Stimulated activated CD4-positive, alpha-beta T cell treated with anti-CD3 and anti-CD28 coated beads, Interleukin-12 subunit alpha, Interleukin-12 subunit beta, amount 100 ng/mL, for 4 hours (primary cell): Measurements from ENCODE around the gene SLC38A6.
"Not testable (repeated sequence)": the region's sequence is repeated elsewhere in the genome, so short reads cannot be mapped to it uniquely, and the experiment has no call there.

Experiments
- DNase-seq: peaks from one replicate; pipeline ENCODE4 v3.0.0-alpha.2; 2020

Gene SLC38A6

GRCh38 chr14:61063461-61063860 lies 82.4 kb downstream of the SLC38A6 start:
- DNase-seq: no peak

- DNase-seq: no peak
Measured at GRCh38 chr14:61064210-61064609, 83.2 kb downstream of the SLC38A6 start.

- DNase-seq: no peak
Measured at GRCh38 chr14:61064856-61065255, 83.8 kb downstream of the SLC38A6 start.

GRCh38 chr14:61065656-61066055 lies 84.6 kb downstream of the SLC38A6 start:
- DNase-seq: no peak

DNA sequence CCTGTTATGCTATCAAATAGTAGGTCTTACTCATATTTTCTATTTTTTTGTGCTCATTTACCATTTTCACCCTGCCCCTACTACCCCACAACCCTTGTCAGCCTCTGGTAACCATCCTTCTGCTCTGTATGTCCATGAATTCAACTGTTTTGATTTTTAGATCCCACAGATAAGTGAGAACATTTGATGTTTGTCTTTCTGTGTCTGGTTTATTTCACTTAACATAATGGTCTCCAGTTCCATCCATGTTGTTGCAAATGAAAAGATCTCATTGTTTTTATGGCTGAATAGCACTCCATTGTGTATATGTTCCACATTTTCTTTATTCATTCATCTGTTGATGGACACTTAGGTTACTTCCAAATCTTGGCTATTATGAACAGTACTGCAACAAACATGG lies 91.4 kb downstream of the SLC38A6 start:
- DNase-seq: not testable (repeated sequence)

GRCh38 chr14:61074852-61075251 lies 93.8 kb downstream of the SLC38A6 start:
- no peak for DNase-seq

DNA sequence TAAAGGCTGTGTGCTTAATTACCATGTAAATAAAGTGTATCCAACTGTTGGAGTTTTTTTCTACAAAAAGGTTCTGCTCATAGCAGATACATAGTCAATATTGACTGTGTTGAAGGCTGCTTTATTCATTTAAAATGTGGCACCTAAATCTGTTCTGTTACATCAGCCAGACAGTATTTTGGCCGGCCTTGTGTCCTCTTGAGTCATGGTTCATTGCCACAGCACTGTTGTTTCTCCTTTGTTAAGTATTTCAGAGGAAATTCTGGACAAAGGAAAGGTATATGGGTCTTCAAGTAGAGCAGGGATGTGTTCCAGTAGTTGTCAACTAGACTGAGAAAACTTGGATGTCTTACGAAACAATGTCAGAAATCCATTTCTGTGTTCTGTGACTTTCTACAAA lies 95.5 kb downstream of the SLC38A6 start:
- no peak for DNase-seq

DNA sequence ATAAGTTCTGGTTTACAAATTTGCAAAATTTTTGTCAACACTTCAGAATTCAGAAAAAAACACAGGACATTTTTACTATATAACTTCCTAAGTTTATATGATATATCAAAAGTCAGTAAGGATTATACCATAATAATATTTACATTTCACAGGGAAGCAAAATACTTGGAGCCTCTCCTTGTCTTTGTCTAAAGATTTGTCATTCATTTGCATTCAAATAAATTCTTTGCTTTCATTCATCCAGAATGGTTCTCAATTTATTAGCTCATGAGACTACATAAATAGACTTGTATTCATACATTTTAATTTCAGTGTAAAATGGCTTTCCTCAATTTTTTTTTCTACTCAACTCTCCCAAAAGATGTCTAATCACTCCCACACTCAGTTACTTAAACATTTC lies 96.4 kb downstream of the SLC38A6 start:
- no peak for DNase-seq

DNA sequence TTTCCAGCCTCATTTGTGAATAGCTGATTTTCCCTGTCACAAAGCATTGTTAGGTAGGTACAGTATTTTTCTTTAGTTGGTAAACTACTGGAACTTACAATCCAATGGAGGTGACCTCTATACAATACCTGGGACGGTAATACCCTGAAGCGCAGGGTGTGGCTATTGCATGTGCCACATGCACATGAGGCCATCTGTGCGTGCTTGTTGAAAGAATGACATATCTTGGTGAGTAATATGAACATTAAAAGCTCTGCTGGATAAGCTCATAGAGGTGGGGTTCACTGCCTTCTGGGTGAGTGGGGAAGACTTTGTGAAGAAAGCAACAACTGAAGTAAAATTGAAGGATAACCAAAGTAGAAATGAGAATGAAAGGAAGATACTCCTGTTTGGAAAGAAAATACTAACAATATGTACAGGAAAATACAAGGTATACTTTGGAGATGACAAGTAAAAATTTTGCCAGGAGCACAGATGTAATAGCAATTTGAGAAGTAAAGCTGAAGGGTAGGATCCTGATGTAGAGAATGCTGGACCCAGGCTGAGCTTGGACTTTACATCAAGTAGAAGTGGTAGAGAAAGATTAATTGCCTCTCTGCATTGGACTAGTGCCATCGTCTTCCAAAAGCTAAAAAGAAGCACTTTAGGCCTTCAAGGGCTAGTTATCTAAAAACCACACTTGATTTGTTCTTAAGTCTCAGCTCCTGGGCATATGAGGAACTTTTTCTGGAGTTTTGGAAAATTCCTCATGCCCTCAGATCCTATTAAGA lies 97.1 kb downstream of the SLC38A6 start:
- DNase-seq: no peak

GRCh38 chr14:61080591-61081010 lies 99.6 kb downstream of the SLC38A6 start:
- DNase-seq: no peak

DNA sequence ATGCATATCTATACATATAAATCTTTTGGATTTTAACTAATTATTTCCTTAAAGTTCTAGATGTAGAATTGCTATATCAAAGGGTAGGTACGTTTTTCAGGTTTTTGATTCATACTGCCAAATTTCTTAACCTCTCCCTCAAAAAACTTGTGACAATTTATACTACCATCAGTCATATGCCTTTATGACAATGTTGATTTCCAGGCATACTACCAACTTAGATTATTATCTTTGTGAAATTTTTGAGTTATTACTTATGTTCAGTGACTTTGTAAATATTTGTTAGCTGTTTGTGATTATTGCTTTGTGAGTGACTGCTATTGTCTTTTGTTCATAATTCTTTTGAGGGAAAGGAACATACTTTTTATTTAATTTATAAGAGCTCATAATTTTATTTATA lies 107.0 kb downstream of the SLC38A6 start:
- DNase-seq: no peak

DNA sequence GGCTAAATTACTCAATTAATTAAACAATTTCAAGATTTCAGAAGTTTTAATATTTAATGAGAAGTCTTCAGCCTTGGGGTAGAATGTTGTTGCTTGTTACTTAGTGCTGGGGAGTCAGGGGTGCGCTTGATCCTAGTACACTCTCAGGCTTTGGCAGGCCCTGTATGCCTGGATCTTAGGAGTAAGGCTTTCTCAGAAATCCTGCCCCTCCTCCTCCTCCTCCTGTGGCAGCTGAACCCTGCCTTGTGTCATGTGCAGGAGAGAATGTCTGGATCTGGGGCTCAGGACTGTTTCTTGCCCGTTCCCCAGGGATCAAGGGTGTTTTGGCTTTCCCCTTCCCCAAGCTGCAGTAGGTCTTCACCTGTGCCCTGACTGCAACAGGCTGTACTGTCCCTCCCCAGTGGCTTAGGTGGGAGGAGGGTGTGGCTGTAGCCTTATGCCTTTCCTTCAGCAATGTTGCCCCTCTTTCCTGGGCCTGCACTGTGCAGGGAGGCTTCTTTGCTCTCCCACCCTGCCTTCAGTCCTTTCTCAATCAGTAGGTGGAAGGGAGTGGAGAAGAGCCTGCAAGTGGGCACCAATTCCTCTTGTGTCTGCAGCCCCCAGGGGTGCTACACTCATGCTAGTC lies 108.2 kb downstream of the SLC38A6 start:
- DNase-seq: no peak

DNA sequence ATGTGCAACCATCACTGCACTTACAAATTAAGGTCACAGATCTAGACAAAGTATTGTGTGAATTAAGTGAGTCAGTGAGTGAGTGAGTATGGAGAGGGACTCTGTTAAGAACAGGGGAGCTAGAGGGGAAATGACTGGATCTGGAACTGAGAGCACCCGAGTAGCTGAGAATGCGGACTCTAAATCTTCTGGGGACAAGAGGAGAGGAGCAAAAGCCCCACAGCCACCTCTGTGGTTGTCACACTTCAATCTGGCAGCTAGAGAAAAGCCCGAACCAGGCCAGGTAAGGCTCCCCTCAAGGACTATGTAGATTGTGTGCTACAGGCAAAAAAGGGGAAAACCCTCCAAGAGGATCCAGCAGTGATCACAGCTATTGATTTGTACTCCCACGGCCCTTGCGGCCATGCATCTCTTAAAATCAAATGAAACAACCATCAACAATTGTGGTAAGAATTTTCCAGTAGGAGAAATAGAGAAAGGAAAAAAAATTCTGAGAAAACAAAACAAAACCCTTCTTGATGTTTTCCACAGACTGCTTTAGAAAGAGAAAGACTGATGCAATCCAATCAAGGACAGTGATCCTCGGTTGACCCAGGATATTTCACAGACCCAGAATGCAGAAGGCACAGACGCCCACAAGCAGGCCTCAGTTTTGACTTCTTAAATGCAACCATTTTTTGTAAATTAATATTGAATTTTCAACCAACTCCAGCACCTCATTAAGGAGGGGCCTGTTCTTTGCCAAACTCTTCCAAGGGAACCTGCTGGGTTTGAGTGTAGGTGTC lies 109.6 kb downstream of the SLC38A6 start:
- DNase-seq: no peak

GRCh38 chr14:61091657-61092273 lies 110.7 kb downstream of the SLC38A6 start:
- no peak for DNase-seq

DNA sequence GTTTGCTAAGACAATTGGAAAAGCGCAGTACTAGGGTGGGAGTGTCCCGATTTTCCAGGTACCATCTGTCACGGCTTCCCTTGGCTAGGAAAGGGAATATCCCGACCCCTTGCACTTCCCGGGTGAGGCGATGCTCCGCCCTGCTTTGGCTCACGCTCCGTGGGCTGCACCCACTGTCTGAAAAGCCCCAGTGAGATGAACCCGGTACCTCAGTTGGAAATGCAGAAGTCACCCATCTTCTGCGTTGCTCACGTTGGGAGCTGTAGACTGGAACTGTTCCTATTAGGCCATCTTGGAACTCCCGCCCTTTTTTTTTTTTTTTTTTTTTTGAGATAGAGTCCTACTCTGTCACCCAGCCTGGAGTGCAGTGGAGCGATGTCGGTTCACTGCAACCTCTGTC lies 117.1 kb downstream of the SLC38A6 start:
- not testable (repeated sequence) for DNase-seq

DNA sequence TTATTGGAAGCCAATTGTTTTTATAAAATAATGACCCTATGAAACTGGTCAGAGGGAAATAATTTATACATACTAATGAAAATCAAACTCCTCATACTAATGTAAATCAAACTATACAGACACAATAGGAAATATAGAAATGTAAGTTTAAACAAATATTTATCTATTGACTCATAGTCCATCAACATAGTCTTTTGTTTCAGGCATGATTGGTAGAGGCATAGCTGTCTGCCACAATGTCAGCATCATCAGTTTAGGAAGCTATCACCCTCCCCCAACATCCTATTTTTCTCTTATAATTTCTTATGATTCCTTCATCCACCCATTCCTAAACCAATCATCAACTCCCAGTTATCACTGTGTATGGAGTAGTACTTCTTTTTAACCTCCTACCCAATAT lies 117.7 kb downstream of the SLC38A6 start:
- no peak for DNase-seq

DNA sequence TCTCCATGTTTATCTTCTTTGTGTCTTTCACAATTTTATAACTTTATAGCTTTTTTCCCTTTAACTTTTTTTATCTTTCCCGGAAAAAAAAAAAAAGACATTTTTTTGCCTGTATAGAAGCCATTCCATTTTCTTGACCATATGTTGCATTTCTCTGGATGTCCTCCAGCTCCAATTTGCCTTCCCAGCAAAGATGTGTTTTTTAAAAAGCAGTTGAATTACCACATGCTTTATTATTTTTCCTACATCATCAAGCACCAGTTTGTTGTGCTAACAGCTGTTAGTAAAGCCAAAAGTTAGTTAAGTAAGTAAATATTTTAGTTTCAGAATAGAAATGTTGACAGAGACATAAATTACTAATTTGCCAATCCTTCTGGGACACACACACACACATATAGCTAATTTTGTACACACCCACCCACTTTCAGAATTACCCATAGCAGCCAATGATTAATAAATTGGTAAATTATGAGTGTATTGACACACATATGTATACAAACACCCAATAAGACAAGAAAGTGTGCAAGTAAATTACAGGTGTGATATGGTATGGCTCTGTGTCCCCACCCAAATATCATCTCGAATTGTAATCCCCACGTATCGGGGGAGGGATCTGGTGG lies 118.3 kb downstream of the SLC38A6 start:
- no peak for DNase-seq

DNA sequence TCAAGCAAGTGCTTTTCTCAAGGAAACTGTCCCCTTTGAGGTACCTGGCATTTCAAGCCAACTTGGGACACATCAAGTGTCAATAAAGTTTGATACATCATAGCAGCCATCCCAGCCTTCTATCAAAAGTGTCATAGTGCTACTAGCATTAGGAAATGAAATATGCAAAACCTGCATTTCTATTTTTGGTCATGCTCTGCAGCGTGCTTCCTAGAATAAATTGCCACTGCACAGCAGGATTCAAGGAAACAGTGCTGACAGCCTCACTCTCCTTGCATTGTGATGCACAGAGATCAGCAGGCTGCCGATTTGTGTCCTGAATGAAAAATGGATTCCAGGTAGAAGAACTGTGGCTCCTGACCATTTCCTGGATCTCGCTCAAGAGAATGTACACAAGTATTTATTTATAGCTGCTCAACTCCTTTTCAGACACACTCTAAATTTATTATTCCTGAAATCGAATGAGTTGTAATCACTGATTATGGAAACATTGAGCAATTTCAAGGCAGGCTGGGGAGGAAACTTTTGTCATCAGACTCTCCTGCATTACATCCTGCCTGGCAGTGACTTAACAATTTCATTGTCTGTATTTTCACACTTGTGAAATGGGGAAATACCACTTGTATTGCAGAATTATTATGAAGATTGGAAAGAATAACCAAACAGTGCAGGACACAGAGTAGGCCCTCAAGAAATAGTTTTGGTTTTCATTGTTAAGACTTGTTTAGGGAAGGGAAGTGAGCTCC lies 120.9 kb downstream of the SLC38A6 start:
- DNase-seq: no peak
